NT2/D1 (cell line): ENCODE measurements around the gene BCO2.

Source experiments
- DNase-seq: peaks from one replicate; pipeline ENCODE4 v3.0.0-alpha.2; 2011; ENCODE audit warnings: low read depth, low spot score
- H3K27me3 ChIP-seq: 2 replicates; pipeline ENCODE4 v1.6.0; 2011; ENCODE audit warnings: mild to moderate bottlenecking; ENCODE audit not compliant: insufficient read length, insufficient read depth
- H3K36me3 ChIP-seq: 2 replicates; pipeline ENCODE4 v1.6.1; 2011; ENCODE audit warnings: mild to moderate bottlenecking, low read length, mixed read lengths; ENCODE audit not compliant: insufficient read depth, insufficient read length
- H3K4me1 ChIP-seq: 2 replicates; pipeline ENCODE4 v1.5.1; 2011; ENCODE audit not compliant: insufficient read depth, insufficient read length
- H3K4me3 ChIP-seq: 2 replicates; pipeline ENCODE4 v1.5.1; 2011; ENCODE audit warnings: low read depth; ENCODE audit not compliant: insufficient read length
- H3K9ac ChIP-seq: 2 replicates; pipeline ENCODE4 v1.6.0; 2011; ENCODE audit warnings: low read depth; ENCODE audit not compliant: insufficient read length
- H3K9me3 ChIP-seq: 2 replicates; pipeline ENCODE4 v1.5.1; 2011; ENCODE audit warnings: mild to moderate bottlenecking, low read length; ENCODE audit not compliant: insufficient read depth
- SUZ12 ChIP-seq: IDR thresholded peaks from 2 replicates; pipeline ENCODE4 v1.6.1; 2011; ENCODE audit not compliant: insufficient read length, insufficient read depth; ENCODE audit errors: extremely low read depth
- YY1 ChIP-seq: IDR thresholded peaks from 2 replicates; pipeline ENCODE4 v1.6.1; 2011; ENCODE audit not compliant: insufficient read length, insufficient read depth
- ZNF274 ChIP-seq: IDR thresholded peaks from 2 replicates; pipeline ENCODE4 v1.6.1; 2011; ENCODE audit warnings: mild to moderate bottlenecking, low read depth, low read length

Gene BCO2

GRCh38 chr11:112143597-112143996 is 31.7 kb upstream of the BCO2 start:
- H3K4me1 ChIP-seq = no peaks in the 10 kb centered on the region
- no peaks in the 10 kb centered on the region for H3K9me3 ChIP-seq
- H3K4me3 ChIP-seq = no peak overlapping the region
- no peak for DNase-seq
- no peaks in the 10 kb centered on the region for H3K36me3 ChIP-seq
- no peak for TF ChIP-seq ZNF274
- no peak for TF ChIP-seq YY1
- no peak for TF ChIP-seq SUZ12
- H3K9ac ChIP-seq = no peak overlapping the region
- H3K27me3 ChIP-seq = no peaks in the 10 kb centered on the region

GRCh38 chr11:112150517-112150916 is 24.8 kb upstream of the BCO2 start:
- DNase-seq = no peak
- no peaks in the 10 kb centered on the region for H3K4me1 ChIP-seq
- H3K4me3 ChIP-seq = no peak overlapping the region
- H3K27me3 ChIP-seq = no peaks in the 10 kb centered on the region
- no peaks in the 10 kb centered on the region for H3K9me3 ChIP-seq
- no peak overlapping the region for H3K9ac ChIP-seq
- H3K36me3 ChIP-seq = no peaks in the 10 kb centered on the region
- TF ChIP-seq SUZ12 = no peak
- no peak for TF ChIP-seq ZNF274

- Histone ChIP-seq H3K9me3 (no peaks in the 10 kb centered on the region), H3K36me3 (no peaks in the 10 kb centered on the region), H3K4me3 (no peak overlapping the region), H3K27me3 (no peaks in the 10 kb centered on the region), H3K4me1 (no peaks in the 10 kb centered on the region), H3K9ac (no peak overlapping the region)
- TF ChIP-seq ZNF274 (no peak), YY1 (no peak)
- no peak for DNase-seq
Measured at GRCh38 chr11:112156153-112156955, 19.0 kb upstream of the BCO2 start.

- no peak for DNase-seq
- Histone ChIP-seq H3K9me3 (no peaks in the 10 kb centered on the region), H3K4me1 (no peaks in the 10 kb centered on the region), H3K36me3 (no peaks in the 10 kb centered on the region), H3K27me3 (no peaks in the 10 kb centered on the region), H3K9ac (no peak overlapping the region), H3K4me3 (no peak overlapping the region)
- TF ChIP-seq YY1 (no peak), ZNF274 (no peak), SUZ12 (no peak)
Measured at GRCh38 chr11:112156956-112157766, 18.2 kb upstream of the BCO2 start.

GRCh38 chr11:112159098-112160065 is 15.9 kb upstream of the BCO2 start:
- Histone ChIP-seq H3K27me3 (no peaks in the 10 kb centered on the region), H3K4me1 (no peaks in the 10 kb centered on the region), H3K9ac (no peak overlapping the region), H3K36me3 (no peaks in the 10 kb centered on the region), H3K9me3 (no peaks in the 10 kb centered on the region), H3K4me3 (no peak overlapping the region)
- no peak for DNase-seq
- no peak for TF ChIP-seq ZNF274
- TF ChIP-seq YY1 = no peak
- TF ChIP-seq SUZ12 = no peak

- Histone ChIP-seq H3K9me3 (no peaks in the 10 kb centered on the region), H3K9ac (no peak overlapping the region), H3K4me3 (no peak overlapping the region)
Measured at GRCh38 chr11:112160091-112160848, 15.0 kb upstream of the BCO2 start.

More at GRCh38 chr11:112160091-112160848, 15.0 kb upstream of the BCO2 start:
- no peaks in the 10 kb centered on the region for H3K36me3 ChIP-seq
- H3K4me1 ChIP-seq = no peaks in the 10 kb centered on the region
- H3K27me3 ChIP-seq = no peaks in the 10 kb centered on the region
- TF ChIP-seq YY1 (no peak), SUZ12 (no peak), ZNF274 (no peak)
- no peak for DNase-seq
